CD4-positive, alpha-beta T cell (primary cell): Measurements from ENCODE around the gene TPRKB. TPM values are rescaled to one million over a fixed set of nuclear protein-coding genes. Genes with fewer than 3 reads are reported as not detected.

ENCODE experiments used
- ATAC-seq: fragments of 200-7000 bp; cut with Tn5 transposase; one replicate; pipeline ENCODE4 v1.10.0; 2022; ENCODE audit warnings: mild to moderate bottlenecking; ENCODE audit not compliant: poor library complexity
- CTCF ChIA-PET: fragments of 350-600 bp; sonication (Branson Sonifier 250); formaldehyde crosslinking; loops from one replicate; lab custom pipeline; 2021; ENCODE audit warnings: antibody characterized with exemption, inconsistent platforms; lab: Charles Lee
- POLR2A ChIA-PET: fragments of 350-600 bp; sonication (Branson Sonifier 250); formaldehyde crosslinking; loops from one replicate; lab custom pipeline; 2021; ENCODE audit warnings: antibody characterized with exemption, inconsistent platforms; lab: Charles Lee
- DNase-seq, 14 experiments: peaks; one replicate each; pipeline ENCODE4 v3.0.0-alpha.2; 2013 to 2020; ENCODE audit warnings: mixed read lengths in 2 of 14
- H3K27ac ChIP-seq, 2 donors: one replicate each; pipeline versions ENCODE4 v1.5.1 to v1.7.0; 2013; ENCODE audit warnings: low read length in 2 of 2, low read depth in 1 of 2, mild to moderate bottlenecking in 1 of 2
- H3K27me3 ChIP-seq, 2 experiments: 1 replicate in 1 of 2; 2 replicates in 1 of 2; pipeline versions ENCODE4 v1.6.1 to v1.7.0; 2013; ENCODE audit warnings: low read length in 2 of 2, control low read depth in 1 of 2, mild to moderate bottlenecking in 1 of 2, moderate library complexity in 1 of 2; ENCODE audit not compliant: insufficient read depth in 2 of 2, control insufficient read depth in 1 of 2
- H3K36me3 ChIP-seq: one replicate; pipeline ENCODE4 v1.6.1; 2013; ENCODE audit warnings: low read length, control low read depth; ENCODE audit not compliant: insufficient read depth
- H3K4me1 ChIP-seq: one replicate; pipeline ENCODE4 v1.6.1; 2013; ENCODE audit warnings: low read length, control low read depth; ENCODE audit not compliant: insufficient read depth
- H3K4me3 ChIP-seq: one replicate; pipeline ENCODE4 v1.5.1; 2013; ENCODE audit warnings: mild to moderate bottlenecking, low read length, moderate library complexity
- H3K9me3 ChIP-seq, 2 experiments: 1 replicate in 1 of 2; 2 replicates in 1 of 2; pipeline versions ENCODE4 v1.6.1 to v1.7.0; 2013; ENCODE audit warnings: low read length in 2 of 2, mild to moderate bottlenecking in 2 of 2, control low read depth in 1 of 2, moderate library complexity in 1 of 2; ENCODE audit not compliant: control insufficient read depth in 1 of 2, insufficient read depth in 1 of 2
- H3K27ac Mint-ChIP-seq: one replicate; pipeline ENCODE4 v1.8.0; 2020; ENCODE audit warnings: mixed read lengths
- H3K27me3 Mint-ChIP-seq: one replicate; pipeline ENCODE4 v1.8.0; 2021; ENCODE audit warnings: mixed read lengths
- H3K36me3 Mint-ChIP-seq: one replicate; pipeline ENCODE4 v1.8.0; 2021; ENCODE audit warnings: low read depth, mixed read lengths
- H3K4me1 Mint-ChIP-seq: one replicate; pipeline ENCODE4 v1.8.0; 2021; ENCODE audit warnings: low read depth, mixed read lengths
- H3K4me3 Mint-ChIP-seq: one replicate; pipeline ENCODE4 v1.8.0; 2020; ENCODE audit warnings: mild to moderate bottlenecking, mixed read lengths
- H3K9me3 Mint-ChIP-seq: one replicate; pipeline ENCODE4 v1.8.0; 2020; ENCODE audit warnings: mixed read lengths
- intact Hi-C, 2 experiments: fragments of 100-400 bp; cut with DNase I in 1 of 2; cut with micrococcal nuclease in 1 of 2; formaldehyde crosslinking; loops; one replicate each; pipeline versions ENCODE4 v1.15.1 to v1.9.0; 2023 to 2025; cut with DNase I, micrococcal nuclease
- total RNA-seq, 174 experiments: library from RNA in 2 of 174; stranded (reverse) in 2 of 174; gene quantifications; one replicate each; pipeline ENCODE4 v1.2.3 and lab custom pipeline; 2021 to 2026
- TF ChIP-seq, protein P1 (sequence below): fragments of 200-600 bp; IDR thresholded peaks from one replicate; pipeline ENCODE4 v1.8.0; 2022; ENCODE audit warnings: antibody characterized with exemption, mild to moderate bottlenecking

Gene TPRKB
- total RNA-seq, 2 experiments from 2014 or later = 16.1 to 18.2 TPM

DNA sequence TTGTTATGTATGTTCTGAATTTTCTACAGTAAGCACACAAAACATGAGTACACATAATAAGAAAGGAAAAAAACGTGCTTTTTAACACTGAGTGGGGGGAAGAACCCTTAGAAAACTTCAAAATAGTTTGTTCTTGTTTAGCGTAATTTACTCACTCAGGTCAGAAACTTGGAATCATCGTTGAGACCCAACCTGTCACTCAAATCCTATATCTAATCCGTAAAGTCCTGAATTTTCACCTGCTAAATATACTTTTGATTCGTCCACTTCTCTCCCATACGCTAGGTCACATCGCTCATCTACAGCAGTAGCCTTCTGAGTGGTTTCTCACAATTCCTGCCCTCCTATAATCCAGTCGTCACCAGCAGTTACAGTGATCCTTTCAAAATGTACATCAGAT is 767 bp downstream of the TPRKB start:
- intact Hi-C loops = loop anchor here (2.0 to 10.0 kb wide), 10 partner anchors 191 to 1908 kb away; partner anchors contain the start of genes ALMS1 (in 1 of the 2), CCT7 (in 1 of the 2), DGUOK (in 1 of the 2) and FBXO41 (in 1 of the 2)
- Mint-ChIP-seq H3K27ac (peak overlapping the region; percentile 76), H3K36me3 (peaks cover 48% of the 10 kb centered on the region), H3K4me1 (peaks cover 20% of the 10 kb centered on the region), H3K4me3 (peak overlapping the region; percentile 91), H3K27me3 (no peaks in the 10 kb centered on the region), H3K9me3 (no peaks in the 10 kb centered on the region)
- Histone ChIP-seq H3K36me3 (peaks cover 21% of the 10 kb centered on the region), H3K27ac (peak overlapping the region; percentile 55 to 62), H3K4me1 (peaks cover 15% of the 10 kb centered on the region), H3K27me3 (no peaks in the 10 kb centered on the region), H3K4me3 (peak overlapping the region; percentile 91), H3K9me3 (peaks cover 0 to 3% of the 10 kb centered on the region in 2 experiments)
- POLR2A ChIA-PET = interaction anchor here (0.8 to 2.8 kb wide), 8 partner anchors 11 to 736 kb away, joined by 3 to 19 read pairs (median 12); partner anchors contain the start of genes CCT7, DUSP11, INO80B and MRPL53
- TF ChIP-seq, protein P1, sequence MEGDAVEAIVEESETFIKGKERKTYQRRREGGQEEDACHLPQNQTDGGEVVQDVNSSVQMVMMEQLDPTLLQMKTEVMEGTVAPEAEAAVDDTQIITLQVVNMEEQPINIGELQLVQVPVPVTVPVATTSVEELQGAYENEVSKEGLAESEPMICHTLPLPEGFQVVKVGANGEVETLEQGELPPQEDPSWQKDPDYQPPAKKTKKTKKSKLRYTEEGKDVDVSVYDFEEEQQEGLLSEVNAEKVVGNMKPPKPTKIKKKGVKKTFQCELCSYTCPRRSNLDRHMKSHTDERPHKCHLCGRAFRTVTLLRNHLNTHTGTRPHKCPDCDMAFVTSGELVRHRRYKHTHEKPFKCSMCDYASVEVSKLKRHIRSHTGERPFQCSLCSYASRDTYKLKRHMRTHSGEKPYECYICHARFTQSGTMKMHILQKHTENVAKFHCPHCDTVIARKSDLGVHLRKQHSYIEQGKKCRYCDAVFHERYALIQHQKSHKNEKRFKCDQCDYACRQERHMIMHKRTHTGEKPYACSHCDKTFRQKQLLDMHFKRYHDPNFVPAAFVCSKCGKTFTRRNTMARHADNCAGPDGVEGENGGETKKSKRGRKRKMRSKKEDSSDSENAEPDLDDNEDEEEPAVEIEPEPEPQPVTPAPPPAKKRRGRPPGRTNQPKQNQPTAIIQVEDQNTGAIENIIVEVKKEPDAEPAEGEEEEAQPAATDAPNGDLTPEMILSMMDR = no peak
- CTCF ChIA-PET = interaction anchor here (1.2 to 1.5 kb wide), 3 partner anchors 412 to 747 kb away, joined by 3 to 5 read pairs (median 3); partner anchors contain the start of genes BOLA3, CCDC142, PRADC1 and TTC31
- DNase-seq (no peak), ATAC-seq (no peak)

DNA sequence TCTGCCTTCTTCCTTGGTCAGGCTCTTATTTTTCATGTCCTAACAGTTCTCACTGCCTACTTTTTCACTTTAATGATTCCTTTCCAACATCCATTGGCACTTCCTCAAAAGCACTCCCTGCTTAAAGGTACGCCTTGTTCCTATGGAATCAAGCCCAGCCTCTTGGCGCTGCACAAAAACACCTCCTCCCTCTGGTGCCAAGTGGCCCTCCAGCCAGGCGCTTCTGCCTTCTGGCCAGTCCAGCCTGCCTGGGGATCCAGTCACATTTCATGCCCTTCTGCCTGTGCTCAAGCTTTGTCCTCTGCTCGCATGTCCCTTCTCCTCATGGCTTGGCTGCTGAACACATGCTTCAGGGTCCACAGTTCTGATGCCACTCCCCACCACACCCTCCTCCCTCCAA is 6.3 kb downstream of the TPRKB start:
- Mint-ChIP-seq H3K27me3 (no peaks in the 10 kb centered on the region), H3K4me1 (no peaks in the 10 kb centered on the region), H3K9me3 (no peaks in the 10 kb centered on the region), H3K27ac (no peak overlapping the region), H3K4me3 (no peak overlapping the region), H3K36me3 (peaks cover 58% of the 10 kb centered on the region)
- ChIA-PET POLR2A (no interaction called here), CTCF (no interaction called here)
- no peak for ATAC-seq
- Histone ChIP-seq H3K27ac (no peak overlapping the region), H3K4me3 (no peak overlapping the region), H3K9me3 (no peaks in the 10 kb centered on the region), H3K4me1 (no peaks in the 10 kb centered on the region), H3K27me3 (no peaks in the 10 kb centered on the region), H3K36me3 (peaks cover 48% of the 10 kb centered on the region)
- TF ChIP-seq, protein P1 = no peak
- intact Hi-C loops = loop anchor here in 1 of 2 experiments (10.0 kb wide), 2 partner anchors 446 to 1914 kb away; partner anchors contain the start of genes FBXO41 and MRPL19
- no peak for DNase-seq

DNA sequence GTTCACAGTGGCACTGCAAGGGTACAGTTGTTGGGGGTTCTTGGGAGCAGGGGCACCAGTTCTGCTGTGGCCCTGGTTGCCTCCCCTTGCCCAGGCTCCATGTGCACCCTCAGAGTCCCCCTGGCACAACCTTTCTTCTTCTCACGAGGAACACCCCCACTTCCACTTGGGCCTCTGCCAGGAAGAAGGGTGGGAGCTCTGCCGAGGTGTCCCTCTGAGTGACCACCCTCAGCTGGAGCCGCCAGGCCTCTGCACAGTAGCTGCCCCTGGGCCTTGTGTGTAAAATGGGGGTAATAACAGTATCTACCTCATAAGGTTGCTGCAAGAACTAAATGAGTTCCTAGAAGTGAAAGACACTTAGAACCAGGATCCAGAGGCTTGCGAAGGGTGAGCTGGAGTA is 8.4 kb downstream of the TPRKB start:
- no peaks in the 10 kb centered on the region for H3K27me3 Mint-ChIP-seq
- no peaks in the 10 kb centered on the region for H3K4me1 Mint-ChIP-seq
- no peak overlapping the region for H3K4me3 ChIP-seq
- no peaks in the 10 kb centered on the region for H3K9me3 ChIP-seq
- ATAC-seq = no peak
- peaks cover 53% of the 10 kb centered on the region for H3K36me3 Mint-ChIP-seq
- H3K4me3 Mint-ChIP-seq = no peak overlapping the region
- H3K36me3 ChIP-seq = peaks cover 47% of the 10 kb centered on the region
- DNase-seq = no peak
- H3K27me3 ChIP-seq = no peaks in the 10 kb centered on the region
- CTCF ChIA-PET = no interaction called here
- H3K9me3 Mint-ChIP-seq = no peaks in the 10 kb centered on the region
- intact Hi-C loops = no loop called here
- TF ChIP-seq, protein P1 = no peak
- no peak overlapping the region for H3K27ac ChIP-seq
- no peak overlapping the region for H3K27ac Mint-ChIP-seq
- POLR2A ChIA-PET = no interaction called here
- H3K4me1 ChIP-seq = no peaks in the 10 kb centered on the region
